ENCODE data around the gene TASOR2. TPM values are rescaled to one million over a fixed set of nuclear protein-coding genes. Genes with fewer than 3 reads are reported as not detected.

Gene TASOR2
- total RNA-seq, 1 experiment from 2014 or later: 57.4 TPM

- intact Hi-C loops (cut with micrococcal nuclease; ENCODE audit: unreplicated experiment): no loop called here
- in situ Hi-C loops (cut with HindIII; ENCODE audit: low pct_unique_long_range_greater_than_20kb, low sequenced_read_pairs): no loop called here
- H3K27ac ChIP-seq (ENCODE audit: low read length): no peak overlapping the region
- no peak for ATAC-seq
- ChIA-PET POLR2A (no interaction called here), CTCF (no interaction called here)
- H3K4me1 ChIP-seq (ENCODE audit: control insufficient read depth, insufficient read depth, low read length): no peaks in the 10 kb centered on the region
- no peaks in the 10 kb centered on the region for H3K27me3 ChIP-seq (ENCODE audit: control insufficient read depth, insufficient read depth, low read length)
- BruUV-seq (replicated peaks): no TSS peak
- TF ChIP-seq TCF7L2 (IDR thresholded peaks at IDR 0.05; ENCODE audit: low read depth, low read length) (no peak), REST (IDR thresholded peaks at IDR 0.05; ENCODE audit: insufficient read depth in 1 of 2, low read depth in 2 of 2, low read length in 1 of 2) (no peak), POLR2AphosphoS5 (IDR thresholded peaks at IDR 0.05; ENCODE audit: low read depth, low read length) (no peak), CTCF (IDR thresholded peaks at IDR 0.05) (no peak), SIN3A (IDR thresholded peaks at IDR 0.05; ENCODE audit: borderline replicate concordance, insufficient read depth, low read depth, low read length) (no peak)
- H3K36me3 ChIP-seq (ENCODE audit: control insufficient read depth, insufficient read depth, low read length): no peaks in the 10 kb centered on the region
- H3K4me3 ChIP-seq (ENCODE audit: low read depth in 2 of 2, low read length in 2 of 2): no peak overlapping the region
- no peak for DNase-seq (ENCODE audit: low read depth, low spot score)
- H3K9me3 ChIP-seq (ENCODE audit: control insufficient read depth, insufficient read depth, low read depth, low read length): no peaks in the 10 kb centered on the region
Observed at GRCh38 chr10:5640036-5640435, 44.6 kb upstream of the TASOR2 start.

GRCh38 chr10:5640501-5640900 is 44.1 kb upstream of the TASOR2 start:
- ChIA-PET CTCF (no interaction called here), POLR2A (no interaction called here)
- in situ Hi-C loops (cut with HindIII; ENCODE audit: low pct_unique_long_range_greater_than_20kb, low sequenced_read_pairs) (no loop called here), intact Hi-C loops (cut with micrococcal nuclease; ENCODE audit: unreplicated experiment) (no loop called here)
- no peaks in the 10 kb centered on the region for H3K4me1 ChIP-seq (ENCODE audit: control insufficient read depth, insufficient read depth, low read length)
- no TSS peak for BruUV-seq (replicated peaks)
- H3K27ac ChIP-seq (ENCODE audit: low read length): no peak overlapping the region
- no peaks in the 10 kb centered on the region for H3K36me3 ChIP-seq (ENCODE audit: control insufficient read depth, insufficient read depth, low read length)
- no peaks in the 10 kb centered on the region for H3K9me3 ChIP-seq (ENCODE audit: control insufficient read depth, insufficient read depth, low read depth, low read length)
- DNase-seq (ENCODE audit: low read depth, low spot score) (no peak), ATAC-seq (no peak)
- H3K27me3 ChIP-seq (ENCODE audit: control insufficient read depth, insufficient read depth, low read length): no peaks in the 10 kb centered on the region
- no peak overlapping the region for H3K4me3 ChIP-seq (ENCODE audit: low read depth in 2 of 2, low read length in 2 of 2)
- TF ChIP-seq POLR2AphosphoS5 (IDR thresholded peaks at IDR 0.05; ENCODE audit: low read depth, low read length) (no peak), REST (IDR thresholded peaks at IDR 0.05; ENCODE audit: insufficient read depth in 1 of 2, low read depth in 2 of 2, low read length in 1 of 2) (no peak), SIN3A (IDR thresholded peaks at IDR 0.05; ENCODE audit: borderline replicate concordance, insufficient read depth, low read depth, low read length) (no peak), TCF7L2 (IDR thresholded peaks at IDR 0.05; ENCODE audit: low read depth, low read length) (no peak), CTCF (IDR thresholded peaks at IDR 0.05) (no peak)

All from Panc1 (cell line).